ENCODE data around the gene ENPP7. TPM values are rescaled to one million over a fixed set of nuclear protein-coding genes. Genes with fewer than 3 reads are reported as not detected.

Gene ENPP7
- polyA plus RNA-seq, 1 donor (not counting 4 experiments of a cell fraction or from before 2014, with no cell fraction given): not detected

DNA sequence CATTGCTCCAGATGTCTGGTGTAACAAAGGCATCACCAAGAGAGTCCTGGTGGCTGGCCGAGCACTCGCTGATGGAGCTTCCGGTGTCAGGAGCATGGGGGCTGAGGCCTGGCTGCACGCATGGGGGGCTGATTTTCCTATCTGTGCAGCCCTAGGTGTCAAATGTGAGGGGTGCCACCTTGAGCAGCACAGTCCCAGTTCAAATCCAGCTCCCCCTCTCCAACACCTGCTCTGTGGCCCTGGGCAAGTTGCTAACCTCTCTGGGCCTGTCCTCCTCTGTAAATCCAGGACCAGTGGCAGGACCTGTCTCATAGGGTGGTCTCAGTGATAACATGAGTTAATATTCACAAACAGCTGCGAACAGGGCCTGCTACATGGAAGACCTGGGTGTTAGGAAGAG lies 12.9 kb downstream of the ENPP7 start:
- dilution Hi-C loops (cut with MboI; ENCODE audit: extremely low pct_ligation_motif_present, low sequenced_read_pairs): no loop called here
- H3K79me2 ChIP-seq (ENCODE audit: control insufficient read depth, insufficient read depth, low read length): no peaks in the 10 kb centered on the region
- H4K20me1 ChIP-seq (ENCODE audit: control insufficient read depth, extremely low read depth, insufficient read depth, low read length): no peaks in the 10 kb centered on the region
- H3K9ac ChIP-seq (ENCODE audit: control insufficient read depth, extremely low read depth, insufficient read depth, low read length): no peak overlapping the region
- H3K9me3 ChIP-seq (ENCODE audit: control insufficient read depth, low read depth, low read length): no peaks in the 10 kb centered on the region
- H3K4me2 ChIP-seq (ENCODE audit: control insufficient read depth, extremely low read depth, insufficient read depth, low read depth, low read length): no peak overlapping the region
- H3K36me3 ChIP-seq (ENCODE audit: control insufficient read depth in 2 of 2, extremely low read depth in 1 of 2, insufficient read depth in 2 of 2, low read length in 2 of 2): no peaks in the 10 kb centered on the region
- FAIRE-seq (no peak), DNase-seq (ENCODE audit: low read depth, low spot score) (no peak)
- H2AFZ ChIP-seq (ENCODE audit: control insufficient read depth, low read length): no peak overlapping the region
- H3K27ac ChIP-seq (ENCODE audit: control insufficient read depth, insufficient read depth, low read length): no peak overlapping the region
- TF ChIP-seq, protein P1, sequence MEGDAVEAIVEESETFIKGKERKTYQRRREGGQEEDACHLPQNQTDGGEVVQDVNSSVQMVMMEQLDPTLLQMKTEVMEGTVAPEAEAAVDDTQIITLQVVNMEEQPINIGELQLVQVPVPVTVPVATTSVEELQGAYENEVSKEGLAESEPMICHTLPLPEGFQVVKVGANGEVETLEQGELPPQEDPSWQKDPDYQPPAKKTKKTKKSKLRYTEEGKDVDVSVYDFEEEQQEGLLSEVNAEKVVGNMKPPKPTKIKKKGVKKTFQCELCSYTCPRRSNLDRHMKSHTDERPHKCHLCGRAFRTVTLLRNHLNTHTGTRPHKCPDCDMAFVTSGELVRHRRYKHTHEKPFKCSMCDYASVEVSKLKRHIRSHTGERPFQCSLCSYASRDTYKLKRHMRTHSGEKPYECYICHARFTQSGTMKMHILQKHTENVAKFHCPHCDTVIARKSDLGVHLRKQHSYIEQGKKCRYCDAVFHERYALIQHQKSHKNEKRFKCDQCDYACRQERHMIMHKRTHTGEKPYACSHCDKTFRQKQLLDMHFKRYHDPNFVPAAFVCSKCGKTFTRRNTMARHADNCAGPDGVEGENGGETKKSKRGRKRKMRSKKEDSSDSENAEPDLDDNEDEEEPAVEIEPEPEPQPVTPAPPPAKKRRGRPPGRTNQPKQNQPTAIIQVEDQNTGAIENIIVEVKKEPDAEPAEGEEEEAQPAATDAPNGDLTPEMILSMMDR (optimal IDR thresholded peaks at IDR 0.05 in 1 of 3, IDR thresholded peaks at IDR 0.05 in 1 of 3, conservative IDR thresholded peaks at IDR 0.05 in 1 of 3; ENCODE audit: extremely low read depth in 1 of 3, insufficient read depth in 2 of 3, low read length in 3 of 3): no peak
- no peak for TF ChIP-seq EZH2 (IDR thresholded peaks at IDR 0.05; ENCODE audit: low read length)
- no peak overlapping the region for H3K4me3 ChIP-seq (ENCODE audit: control insufficient read depth in 2 of 3, extremely low read depth in 1 of 3, insufficient read depth in 2 of 3, low read depth in 1 of 3, low read length in 3 of 3)
- peaks cover 64% of the 10 kb centered on the region for H3K27me3 ChIP-seq (ENCODE audit: control insufficient read depth, extremely low read depth, insufficient read depth, low read length)
- no peaks in the 10 kb centered on the region for H3K4me1 ChIP-seq (ENCODE audit: control insufficient read depth, extremely low read depth, insufficient read depth, low read length)
- no peaks in the 10 kb centered on the region for H3K9me1 ChIP-seq (ENCODE audit: control insufficient read depth, extremely low read depth, insufficient read depth, low read length)

DNA sequence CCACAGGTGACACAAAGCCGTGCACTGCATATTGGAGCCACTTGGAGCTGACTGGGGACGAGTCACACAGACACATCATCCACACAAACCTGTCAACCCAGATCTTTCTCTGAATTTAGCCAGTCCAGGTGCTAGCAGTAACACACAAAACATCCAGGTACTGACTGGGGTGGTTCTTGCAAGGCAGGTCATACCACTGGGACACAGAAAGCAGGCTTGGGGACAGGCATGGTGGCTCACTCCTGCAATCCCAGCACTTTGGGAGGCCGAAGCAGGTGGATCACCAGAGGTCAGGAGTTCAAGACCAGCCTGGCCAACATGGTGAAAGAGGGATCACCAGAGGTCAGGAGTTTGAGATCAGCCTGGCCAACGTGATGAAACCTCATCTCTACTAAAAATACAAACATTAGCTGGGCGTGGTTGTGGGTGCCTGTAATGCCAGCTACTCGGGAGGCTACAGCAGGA lies 14.9 kb downstream of the ENPP7 start:
- no peak for DNase-seq (ENCODE audit: low read depth, low spot score)
- Histone ChIP-seq H3K4me1 (ENCODE audit: control insufficient read depth, extremely low read depth, insufficient read depth, low read length) (no peaks in the 10 kb centered on the region), H2AFZ (ENCODE audit: control insufficient read depth, low read length) (no peak overlapping the region), H3K9me3 (ENCODE audit: control insufficient read depth, low read depth, low read length) (no peaks in the 10 kb centered on the region), H3K4me2 (ENCODE audit: control insufficient read depth, extremely low read depth, insufficient read depth, low read depth, low read length) (no peak overlapping the region), H3K9ac (ENCODE audit: control insufficient read depth, extremely low read depth, insufficient read depth, low read length) (no peak overlapping the region), H3K4me3 (ENCODE audit: control insufficient read depth in 2 of 3, extremely low read depth in 1 of 3, insufficient read depth in 2 of 3, low read depth in 1 of 3, low read length in 3 of 3) (no peak overlapping the region), H4K20me1 (ENCODE audit: control insufficient read depth, extremely low read depth, insufficient read depth, low read length) (no peaks in the 10 kb centered on the region), H3K27me3 (ENCODE audit: control insufficient read depth, extremely low read depth, insufficient read depth, low read length) (peaks cover 60% of the 10 kb centered on the region), H3K36me3 (ENCODE audit: control insufficient read depth in 2 of 2, extremely low read depth in 1 of 2, insufficient read depth in 2 of 2, low read length in 2 of 2) (no peaks in the 10 kb centered on the region), H3K9me1 (ENCODE audit: control insufficient read depth, extremely low read depth, insufficient read depth, low read length) (no peaks in the 10 kb centered on the region), H3K27ac (ENCODE audit: control insufficient read depth, insufficient read depth, low read length) (no peak overlapping the region), H3K79me2 (ENCODE audit: control insufficient read depth, insufficient read depth, low read length) (no peaks in the 10 kb centered on the region)
- no peak for FAIRE-seq
- TF ChIP-seq, protein P1 (optimal IDR thresholded peaks at IDR 0.05 in 1 of 3, IDR thresholded peaks at IDR 0.05 in 1 of 3, conservative IDR thresholded peaks at IDR 0.05 in 1 of 3; ENCODE audit: extremely low read depth in 1 of 3, insufficient read depth in 2 of 3, low read length in 3 of 3): no peak
- no peak for TF ChIP-seq EZH2 (IDR thresholded peaks at IDR 0.05; ENCODE audit: low read length)
- dilution Hi-C loops (cut with MboI; ENCODE audit: extremely low pct_ligation_motif_present, low sequenced_read_pairs): no loop called here
